Left hindlimb (tissue), 1 donor: ENCODE data around the gene SDCCAG8.
"Not testable (repeated sequence)": the region's sequence is repeated elsewhere in the genome, so short reads cannot be mapped to it uniquely, and the experiment has no call there.

Experiments
- DNase-seq: peaks from one replicate; pipeline ENCODE4 v3.0.0-alpha.2; 2018

The SDCCAG8 gene

DNA sequence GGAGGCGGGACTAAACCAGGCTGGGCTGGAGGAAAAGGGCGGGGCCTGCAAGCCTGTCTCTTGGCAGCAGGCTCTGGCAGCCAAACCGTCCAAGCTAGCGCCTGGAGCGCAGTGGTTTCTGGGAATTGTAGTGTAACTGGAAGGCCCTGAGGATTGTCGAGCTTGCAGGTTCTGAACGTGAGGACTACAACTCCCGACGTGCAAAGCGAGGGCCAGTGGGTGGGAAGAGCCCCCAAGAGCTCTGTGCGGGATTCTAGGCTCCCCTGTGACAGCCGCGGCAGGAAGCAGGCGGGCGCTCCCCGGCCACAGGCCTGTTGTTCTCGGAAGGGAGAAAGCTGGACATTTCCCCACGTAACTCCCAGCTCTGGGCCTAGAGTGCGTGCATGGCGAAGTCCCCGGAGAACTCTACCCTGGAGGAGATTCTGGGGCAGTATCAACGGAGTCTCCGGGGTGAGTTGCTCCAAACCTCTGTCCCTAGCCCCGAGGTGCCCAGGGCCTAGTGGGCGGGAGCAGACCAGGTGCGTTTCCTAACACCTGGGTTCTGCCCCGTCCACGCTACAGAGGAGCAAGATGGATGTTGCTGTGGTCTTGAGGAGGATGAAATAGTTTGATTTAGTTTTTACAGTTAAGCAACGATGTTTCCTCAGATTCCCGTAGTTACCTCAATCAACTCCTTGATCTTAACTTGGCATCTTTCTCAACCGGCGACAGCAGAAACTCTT is at the start of gene SDCCAG8:
SDCCAG8 (plus strand) TSS at position 251 of the 722 bp plus-strand sequence; CDS start at position 384, 133 bp downstream.
- peak; percentile 99 for DNase-seq

DNA sequence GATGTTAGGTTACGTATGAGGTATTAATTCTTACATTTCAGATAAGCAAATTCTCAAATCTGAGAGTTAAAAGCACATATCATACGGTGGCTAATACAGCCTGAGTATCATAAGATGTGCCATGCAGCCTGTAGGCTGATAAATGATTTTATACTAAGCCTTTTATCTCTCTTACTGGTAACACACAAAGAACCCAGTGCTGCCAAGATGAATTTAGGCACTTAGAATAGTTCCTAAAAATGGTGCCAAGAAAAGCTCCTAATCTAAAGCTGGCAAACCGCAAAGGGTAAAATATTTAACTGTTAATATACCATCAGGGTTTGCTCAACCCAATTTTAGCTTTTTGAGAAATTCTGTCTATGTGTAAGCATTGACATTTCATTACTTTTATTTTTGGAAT is 43.9 kb upstream of the SDCCAG8 start:
- DNase-seq, result not testable (repeated sequence)

DNA sequence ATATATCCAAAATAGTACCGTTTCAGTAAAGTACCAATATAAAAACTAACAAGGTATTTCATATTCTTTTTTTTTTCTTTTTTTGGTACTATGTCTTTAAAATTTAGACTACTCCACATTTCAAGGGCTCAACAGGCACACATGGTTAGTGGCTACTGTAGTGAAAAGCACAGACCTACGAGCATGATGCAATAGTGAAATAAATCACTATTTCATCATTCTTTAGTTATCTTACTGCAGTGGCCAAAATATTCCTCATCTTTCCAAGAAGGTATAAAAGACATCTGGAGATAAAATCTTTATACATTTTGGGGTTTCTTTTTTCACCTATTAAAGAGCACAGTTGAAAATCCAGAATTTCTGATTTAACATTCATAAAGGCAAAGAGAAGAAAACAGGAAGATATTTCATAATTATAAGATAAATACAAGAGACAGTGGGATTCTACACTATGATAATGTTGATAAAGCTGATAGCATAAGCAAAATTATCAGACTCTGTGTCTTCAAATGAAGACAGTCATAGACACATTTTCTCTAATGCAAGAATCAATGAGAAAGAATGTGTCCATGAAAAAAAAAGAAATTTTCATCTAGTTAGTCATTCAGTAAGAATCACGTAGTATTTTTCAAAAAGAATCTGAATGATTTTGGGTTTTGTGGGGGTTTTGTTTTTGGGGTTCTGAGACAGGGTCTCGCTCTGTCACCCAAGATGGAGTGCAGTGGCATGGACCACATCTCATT is 42.6 kb upstream of the SDCCAG8 start:
- DNase-seq, result no peak

DNA sequence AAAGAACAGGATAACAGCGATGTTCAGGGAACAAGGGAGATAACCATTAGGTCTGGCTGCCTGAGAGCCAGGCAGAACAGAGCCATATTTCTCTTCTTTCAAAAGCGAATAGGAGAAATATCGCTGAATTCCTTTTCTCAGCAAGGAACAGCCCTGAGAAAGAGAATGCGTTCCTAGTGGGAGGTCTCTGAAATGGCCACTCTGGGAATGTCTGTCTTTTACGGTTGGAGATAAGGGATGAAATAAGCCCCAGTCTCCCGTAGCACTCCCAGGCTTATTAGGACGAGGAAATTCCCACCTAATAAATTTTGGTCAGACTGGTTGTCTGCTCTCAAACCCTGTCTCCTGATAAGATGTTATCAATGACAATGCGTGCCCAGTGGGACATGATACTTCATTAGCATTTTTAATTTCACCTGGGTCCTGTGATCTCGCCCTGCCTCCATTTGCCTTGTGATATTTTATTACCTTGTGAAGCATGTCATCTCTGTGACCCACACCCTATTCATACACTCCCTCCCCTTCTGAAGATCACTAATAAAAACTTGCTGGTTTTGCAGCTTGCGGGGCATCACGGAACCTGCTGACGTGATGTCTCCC is 40.5 kb upstream of the SDCCAG8 start:
- not testable (repeated sequence) for DNase-seq

DNA sequence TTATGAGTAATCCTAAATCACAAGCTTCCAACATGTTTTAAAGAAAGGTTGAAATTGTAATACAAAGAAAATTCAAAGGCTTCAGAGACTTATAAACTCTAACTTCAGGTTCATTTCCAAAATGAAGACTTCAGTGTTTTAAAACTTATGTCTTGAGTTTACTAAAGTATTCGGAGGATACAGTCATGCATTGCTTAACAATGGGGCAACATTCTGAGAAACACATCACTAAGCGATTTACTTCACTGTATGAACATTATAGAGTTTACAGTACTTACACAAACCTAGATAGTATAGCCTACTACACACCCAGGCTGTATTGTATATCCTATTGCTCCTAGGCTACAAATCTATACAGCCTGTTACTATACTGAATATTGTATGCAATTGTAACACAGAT is 39.1 kb upstream of the SDCCAG8 start:
- DNase-seq, result no peak

DNA sequence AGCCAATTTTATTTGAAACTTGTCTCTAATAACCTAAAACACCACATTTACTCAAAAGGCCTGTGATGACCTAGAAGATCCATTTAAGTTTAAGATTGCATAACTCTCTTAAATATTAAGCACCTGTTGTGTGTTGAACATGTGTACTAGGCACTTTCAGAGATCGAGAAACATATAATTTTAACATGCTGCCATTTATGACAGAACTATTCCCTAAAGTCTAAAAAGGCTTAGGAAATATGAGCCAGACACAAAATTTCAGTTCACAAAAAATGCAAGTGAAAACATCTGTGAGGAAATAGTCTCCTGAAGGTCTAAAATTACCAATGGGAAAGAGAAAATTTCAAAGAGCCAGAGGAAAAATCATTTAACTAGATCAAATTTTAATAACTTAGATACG is 38.5 kb upstream of the SDCCAG8 start:
- DNase-seq, result no peak

DNA sequence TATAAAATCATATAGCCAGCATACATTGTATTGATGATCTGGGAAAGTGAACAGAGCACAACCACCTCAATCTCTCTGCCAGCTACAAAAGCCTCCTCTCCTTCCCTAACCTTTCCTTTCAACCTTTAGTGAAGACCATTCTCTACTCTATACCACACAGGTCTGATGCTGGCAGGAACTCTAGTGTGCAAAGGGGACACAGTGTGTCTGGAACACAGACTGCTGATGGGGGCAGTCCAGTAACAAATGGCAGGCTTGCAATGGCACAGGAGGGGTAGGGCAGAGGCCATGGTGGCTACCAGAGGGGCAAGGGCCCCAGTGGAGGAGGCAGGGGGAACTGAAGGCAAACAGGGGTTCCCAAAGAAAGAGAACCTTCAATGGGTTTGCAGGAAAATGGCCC is 37.8 kb upstream of the SDCCAG8 start:
- DNase-seq, result no peak

DNA sequence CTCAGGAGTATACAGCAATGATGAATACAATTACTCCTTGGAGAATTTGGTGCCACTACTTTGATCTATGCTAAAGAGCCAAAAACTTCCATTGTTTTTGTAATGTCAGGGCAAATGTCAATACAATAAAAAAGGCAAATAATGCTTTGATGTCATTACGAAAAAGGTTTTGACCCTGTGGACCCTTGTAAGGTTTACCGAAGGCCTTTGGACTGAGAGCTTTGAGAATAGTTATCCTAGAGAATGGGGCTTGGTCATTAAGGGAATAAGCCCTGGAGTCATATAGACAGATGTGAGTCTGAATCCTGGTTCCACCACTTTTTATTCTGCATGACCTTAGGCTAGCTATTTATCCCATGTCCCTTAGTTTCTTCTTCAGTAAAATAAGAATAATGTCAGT is 28.2 kb upstream of the SDCCAG8 start:
- DNase-seq, result no peak

DNA sequence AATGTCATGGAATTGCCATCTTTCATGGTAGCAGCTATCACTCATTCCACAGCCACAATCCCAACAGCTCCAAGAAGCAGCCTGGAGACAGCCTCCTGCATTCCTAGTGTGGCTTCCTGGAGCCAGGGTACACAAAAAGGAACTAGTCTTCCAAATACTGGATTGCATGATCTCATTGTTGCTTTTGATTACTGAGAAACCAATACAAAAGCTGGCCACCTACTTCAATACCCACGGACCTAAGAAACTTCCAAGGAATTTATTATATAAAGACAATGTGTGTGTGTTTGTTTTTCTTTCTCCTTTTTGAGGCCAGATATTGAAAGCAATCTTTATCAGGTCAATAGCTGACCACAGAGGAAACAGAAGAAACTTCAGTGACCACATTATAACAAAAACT is 26.3 kb upstream of the SDCCAG8 start:
- DNase-seq, result no peak

DNA sequence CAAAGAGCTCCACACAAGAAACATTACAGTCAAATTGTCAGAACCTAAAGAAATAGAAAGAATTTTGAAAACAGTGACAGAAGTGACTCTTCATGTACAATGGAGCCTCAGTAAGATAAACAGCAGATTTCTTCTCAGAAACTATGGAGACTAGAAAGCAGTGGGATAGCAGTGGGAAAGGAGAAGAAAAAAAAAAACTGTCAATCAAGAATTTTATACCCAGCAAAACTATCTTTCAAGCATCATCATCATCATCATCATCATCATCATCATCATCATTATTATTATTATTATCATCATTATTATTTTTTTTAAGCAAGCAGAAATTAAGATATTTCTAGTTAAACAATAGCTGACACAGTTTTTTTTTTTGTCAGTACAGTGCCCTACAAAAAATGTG is 24.9 kb upstream of the SDCCAG8 start:
- DNase-seq, result no peak

DNA sequence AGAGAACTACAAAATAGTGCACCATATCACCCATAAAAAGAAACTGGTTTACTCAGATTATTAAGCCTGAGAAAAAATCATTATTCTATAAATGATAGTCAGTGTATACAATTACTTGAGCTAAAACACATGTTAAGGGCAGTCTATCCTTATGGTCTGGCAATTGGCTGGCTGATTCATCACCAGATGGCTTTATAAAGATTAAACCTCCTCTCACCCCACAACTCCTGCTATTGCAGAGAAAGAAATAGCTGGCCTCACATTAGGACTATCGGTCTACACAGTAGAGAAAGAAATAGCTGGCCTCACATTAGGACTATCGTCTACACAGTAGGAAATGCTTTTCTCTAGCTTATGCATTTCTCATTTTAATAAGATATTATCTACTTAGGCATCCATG is 21.9 kb upstream of the SDCCAG8 start:
- DNase-seq, result no peak

DNA sequence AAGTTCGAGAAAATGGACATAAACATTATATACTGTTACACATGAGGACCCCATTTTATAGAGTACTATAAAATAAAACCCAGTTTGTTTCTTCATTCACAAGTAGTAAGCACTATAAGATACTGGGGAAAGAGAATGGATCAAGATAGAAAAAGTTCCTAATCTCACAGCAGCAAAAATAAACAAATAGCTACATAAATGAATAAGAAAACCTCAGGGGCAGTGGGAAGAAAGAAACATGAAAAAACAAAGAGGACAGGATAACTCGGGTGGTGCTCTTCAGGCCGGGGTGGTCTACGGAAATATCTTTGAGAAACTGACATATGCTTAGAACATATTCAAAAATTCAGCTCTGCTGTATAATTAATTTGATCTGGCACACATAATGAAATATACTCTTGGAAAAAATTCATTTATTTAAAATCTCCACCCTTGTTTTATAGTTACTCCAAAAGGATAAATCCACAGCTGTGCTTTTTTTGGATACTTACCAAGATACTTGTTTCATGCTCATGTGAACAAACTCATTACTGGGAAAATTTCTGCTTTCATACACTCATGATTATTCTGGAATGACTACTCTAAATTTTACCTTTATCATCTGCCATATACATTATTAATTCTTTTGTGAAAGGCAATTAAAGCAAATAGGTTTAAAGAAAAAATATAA is 20.7 kb upstream of the SDCCAG8 start:
- DNase-seq, result no peak

DNA sequence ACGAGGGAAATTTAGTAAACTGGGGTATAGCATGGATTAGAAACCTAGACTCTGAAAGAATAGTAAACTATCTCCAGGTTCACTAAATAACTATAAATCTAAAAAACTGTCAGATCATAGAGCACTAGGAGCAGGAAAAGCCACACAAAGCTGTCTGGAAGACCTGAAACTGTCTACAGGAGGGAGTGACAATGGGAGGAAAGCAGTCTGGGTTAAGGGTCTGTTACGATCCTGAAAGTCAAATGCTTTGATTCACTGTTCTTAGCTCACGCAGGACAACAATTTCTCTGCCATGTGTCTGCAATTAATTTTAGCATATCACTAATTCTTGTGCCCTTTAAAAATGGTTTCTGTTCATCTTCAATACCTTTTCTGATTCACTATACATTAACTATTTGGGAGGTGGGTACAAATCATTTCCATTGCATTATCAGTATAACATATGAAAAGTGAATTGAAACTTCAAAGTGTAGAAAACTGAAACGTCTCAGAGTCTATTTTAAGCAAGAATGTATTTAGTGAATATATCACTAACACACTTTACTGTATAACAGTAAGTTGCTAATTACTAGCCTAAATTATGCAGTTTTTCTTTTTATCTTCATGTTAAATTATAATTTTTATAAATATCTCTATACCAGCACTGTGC is 19.1 kb upstream of the SDCCAG8 start:
- no peak for DNase-seq

DNA sequence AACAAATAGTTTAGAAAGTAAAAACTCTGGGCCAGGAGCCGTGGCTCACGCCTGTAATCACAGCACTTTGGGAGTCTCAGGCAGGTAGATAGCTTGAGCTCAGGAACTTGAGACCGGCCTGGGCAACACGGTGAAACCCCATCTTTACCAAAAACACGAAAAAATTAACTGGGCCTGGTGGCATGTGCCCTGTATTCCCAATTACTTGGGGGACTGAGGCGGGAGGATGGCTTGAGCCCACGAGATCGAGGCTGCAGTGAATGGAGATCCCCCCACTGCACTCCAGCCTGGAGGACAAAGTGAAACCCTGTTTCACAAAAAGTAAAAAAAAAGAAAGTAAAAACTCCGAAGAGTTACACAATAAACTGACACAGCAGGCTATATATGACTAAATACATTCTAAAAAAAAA is 11.4 kb upstream of the SDCCAG8 start:
- no peak for DNase-seq

DNA sequence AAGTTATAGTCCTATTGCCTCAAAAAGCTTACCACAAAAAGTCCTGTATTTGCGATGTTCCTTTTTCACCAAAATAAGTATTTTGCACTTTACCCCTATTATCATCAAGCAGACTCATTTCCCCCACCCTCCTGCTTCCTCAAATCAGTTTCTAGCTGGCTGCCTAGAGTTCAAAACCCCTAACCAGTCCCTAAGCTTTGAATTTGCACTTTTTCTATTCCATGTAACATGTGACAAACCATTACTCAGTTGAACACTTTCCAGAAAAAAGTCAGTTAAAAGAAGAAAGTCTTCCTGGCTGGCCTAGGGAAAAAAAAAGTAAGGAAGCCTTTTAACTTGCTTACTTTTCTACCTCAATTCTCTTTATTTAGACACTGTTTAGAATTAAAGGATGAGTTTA is 8.9 kb upstream of the SDCCAG8 start:
- DNase-seq, result no peak

DNA sequence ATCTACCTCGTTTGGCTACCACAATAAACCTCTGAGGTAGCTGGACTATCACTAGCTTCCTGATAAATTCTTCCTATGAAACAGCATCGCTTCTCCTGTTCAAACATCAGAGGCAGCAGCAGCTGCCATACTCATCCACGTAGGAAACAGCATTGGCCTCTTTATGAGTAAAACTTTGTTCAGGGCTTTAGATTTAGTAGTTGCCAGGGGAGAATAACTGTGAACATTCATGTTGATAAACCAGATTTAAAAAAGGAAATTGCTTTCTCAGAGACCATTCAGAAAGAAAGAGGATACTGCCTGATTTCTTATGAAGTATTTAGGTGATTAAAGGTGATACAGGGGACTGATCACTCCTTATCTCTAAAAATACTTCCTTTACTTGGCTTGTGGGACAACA is 7.9 kb upstream of the SDCCAG8 start:
- no peak for DNase-seq

DNA sequence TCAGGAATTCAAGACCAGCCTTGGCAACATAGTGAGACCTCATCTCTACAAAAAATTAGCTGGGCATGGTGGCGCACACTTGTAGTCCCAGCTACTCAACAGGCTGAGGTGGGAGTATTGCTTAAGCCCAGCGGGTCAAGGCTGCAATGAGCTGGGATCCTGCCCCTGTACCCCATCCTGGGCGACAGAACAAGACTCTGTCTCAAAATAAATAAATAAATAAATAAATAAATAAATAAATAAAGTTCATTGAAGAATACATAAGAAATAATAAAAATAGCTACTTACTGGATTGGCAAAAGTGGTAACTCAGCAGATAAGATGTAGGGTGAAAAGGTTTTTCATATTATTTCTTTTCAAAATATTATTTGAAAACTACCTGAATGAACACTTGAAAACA is 6.6 kb upstream of the SDCCAG8 start:
- no peak for DNase-seq

DNA sequence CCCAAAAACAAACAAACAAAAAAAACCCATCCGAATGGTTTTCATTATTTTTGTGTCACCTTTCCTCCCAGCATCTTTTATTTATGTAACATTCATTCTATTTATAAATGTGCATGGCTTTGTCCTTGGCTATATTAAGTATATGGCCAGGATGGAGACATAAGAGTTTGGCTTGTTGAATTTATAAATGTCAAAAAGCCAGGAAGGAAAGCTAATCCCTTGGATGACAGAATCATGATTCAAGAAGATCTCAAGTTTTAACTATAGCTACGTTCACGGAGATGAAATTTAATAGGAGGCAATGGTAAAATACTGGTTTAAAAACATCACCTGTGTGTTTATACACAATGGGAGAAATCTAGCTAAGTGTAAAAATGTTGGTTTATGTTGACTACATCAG is 5.7 kb upstream of the SDCCAG8 start:
- no peak for DNase-seq

DNA sequence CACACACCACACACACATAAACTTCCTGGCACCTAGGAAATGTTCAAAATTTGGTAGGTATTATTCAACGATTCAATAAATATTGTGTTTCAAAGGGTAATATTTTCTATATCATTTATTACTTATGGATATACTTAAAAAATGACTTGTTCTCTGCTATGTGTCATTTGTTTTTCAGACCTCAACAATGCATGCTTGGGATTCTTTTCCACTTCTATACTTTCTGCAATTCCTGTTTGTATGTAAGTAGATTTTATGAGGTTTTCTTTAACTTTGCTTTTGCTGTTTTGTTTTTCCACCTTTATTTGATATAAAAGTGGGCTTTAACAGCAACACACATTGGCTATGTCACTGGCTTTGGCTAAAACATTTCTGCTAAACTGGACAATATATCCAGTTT is 4.3 kb upstream of the SDCCAG8 start:
- no peak for DNase-seq

DNA sequence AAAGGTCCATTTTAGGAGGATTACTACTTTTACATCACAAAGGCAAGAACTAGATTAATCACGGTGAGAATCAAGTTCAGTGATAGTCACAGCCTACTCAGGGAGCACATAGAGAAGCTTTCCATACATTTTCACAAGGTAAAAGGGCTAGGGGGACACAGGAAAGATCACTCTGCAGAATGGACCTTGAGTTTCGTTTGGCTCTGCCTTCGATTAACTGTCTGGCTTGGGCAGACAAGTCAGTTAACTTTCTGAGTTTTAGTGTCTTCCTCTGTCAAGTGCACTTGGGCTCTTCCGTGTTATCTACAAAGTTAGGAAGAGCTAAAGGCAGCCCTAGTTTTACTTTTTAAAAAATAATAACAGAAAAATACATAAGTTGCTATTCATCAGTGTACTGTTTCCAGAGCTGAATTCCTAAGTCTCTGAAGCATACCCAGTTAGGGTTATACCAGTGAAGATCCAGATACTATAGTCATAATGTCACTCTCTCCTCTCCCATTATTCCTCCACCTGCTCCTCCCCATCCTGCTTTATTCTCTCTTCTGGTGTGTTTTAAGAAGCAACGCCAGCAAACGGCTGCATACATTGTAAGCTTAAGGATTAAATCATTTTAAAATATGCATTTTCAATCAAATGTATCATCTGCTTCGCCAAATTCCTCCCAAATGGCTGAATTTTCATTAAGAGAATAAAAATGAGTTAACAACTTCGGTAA is 2.5 kb upstream of the SDCCAG8 start:
- no peak for DNase-seq

DNA sequence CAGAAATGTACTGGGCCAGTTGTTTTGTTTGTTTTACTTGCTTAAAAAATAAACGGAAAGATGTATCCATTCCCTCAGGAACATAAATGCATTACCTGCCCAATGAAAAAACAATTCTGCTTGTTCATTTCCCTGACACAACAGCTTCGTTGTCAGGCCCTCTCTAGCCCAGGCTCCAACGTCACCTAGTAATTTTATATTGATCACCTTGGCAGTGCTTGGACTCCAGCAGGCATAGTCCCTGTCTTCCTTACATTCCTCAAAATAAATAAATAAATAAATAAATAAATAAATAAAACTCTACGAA is 2.0 kb upstream of the SDCCAG8 start:
- peak; percentile 22 for DNase-seq

DNA sequence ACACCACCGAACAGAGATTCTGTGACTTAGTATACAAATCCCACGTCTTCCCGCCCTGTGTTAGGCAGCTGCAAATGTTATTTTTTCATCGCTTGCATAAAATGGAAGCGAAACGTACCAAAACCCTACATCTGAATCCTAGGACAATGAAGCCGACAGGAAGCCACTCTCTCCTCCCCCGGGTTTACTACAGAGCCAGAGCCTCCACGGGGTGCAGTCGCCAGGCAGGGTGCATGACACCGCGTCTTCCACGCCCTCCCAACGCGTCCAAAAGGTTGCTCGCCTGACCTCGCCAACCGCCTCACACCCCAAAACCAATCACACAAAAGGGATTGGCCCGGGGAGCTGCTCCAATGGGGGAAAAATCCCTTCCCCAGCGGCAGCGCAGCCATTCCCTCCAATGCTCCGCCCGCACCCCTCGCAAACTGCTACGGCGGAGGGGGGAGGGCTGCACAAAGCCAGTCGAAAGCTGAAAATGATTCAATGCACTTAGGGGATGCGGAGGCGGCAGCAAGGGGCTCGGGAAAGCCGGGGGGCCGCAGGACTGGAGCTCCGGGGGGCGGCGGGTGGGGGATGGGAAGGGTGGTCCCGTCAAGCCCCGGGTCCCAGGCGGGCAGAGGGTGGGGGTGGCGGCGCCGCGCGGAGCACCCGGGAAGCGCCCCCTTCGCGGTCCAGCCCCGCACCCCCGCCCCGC is 1.5 kb upstream of the SDCCAG8 start:
- DNase-seq, result peak; percentile 83
